HuH-7 (cell line): ENCODE data around the gene SYT17.

Experiments used
- DNase-seq: peaks from one replicate; pipeline ENCODE4 v3.0.0; 2011; ENCODE audit warnings: low spot score

The SYT17 gene

DNA sequence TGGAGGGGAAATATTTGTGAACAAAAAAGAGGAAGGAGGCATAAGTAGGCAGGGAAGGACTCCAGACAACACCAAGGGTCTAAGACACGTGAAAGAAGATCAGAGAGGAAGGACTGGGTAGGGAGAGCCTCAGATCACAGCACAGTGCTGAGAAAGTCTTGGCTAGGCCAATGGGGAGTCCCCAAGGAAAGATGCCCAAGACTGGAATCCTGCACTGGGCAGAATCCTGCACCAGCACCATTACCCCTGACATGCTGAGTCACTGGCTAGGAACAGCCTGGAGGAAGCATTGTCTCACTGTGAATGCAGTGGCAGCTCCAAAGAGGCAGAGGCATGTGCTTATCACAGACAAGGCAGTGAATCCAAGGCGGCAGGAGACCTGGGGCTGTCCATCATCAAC lies 136.7 kb downstream of the SYT17 start:
- no peak for DNase-seq

DNA sequence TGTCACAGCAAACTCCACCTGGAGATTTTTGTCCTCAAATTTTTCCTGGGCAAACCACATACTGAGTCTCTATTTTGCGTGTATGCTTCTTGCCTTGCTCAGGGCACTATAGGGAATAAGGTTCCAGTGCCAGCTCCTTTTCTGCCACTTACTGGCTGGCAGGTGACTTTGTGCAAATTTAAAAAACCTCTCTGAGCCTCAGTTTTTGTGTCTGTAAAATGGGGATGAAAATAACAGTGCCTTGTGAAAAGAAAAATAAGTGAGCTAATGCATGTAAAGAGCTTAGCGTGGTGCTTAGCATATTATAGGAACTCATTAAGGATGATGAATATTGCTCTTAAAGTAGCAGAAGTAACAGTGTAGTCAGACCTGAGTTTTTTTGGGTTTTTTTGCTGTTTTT lies 137.4 kb downstream of the SYT17 start:
- DNase-seq = no peak

DNA sequence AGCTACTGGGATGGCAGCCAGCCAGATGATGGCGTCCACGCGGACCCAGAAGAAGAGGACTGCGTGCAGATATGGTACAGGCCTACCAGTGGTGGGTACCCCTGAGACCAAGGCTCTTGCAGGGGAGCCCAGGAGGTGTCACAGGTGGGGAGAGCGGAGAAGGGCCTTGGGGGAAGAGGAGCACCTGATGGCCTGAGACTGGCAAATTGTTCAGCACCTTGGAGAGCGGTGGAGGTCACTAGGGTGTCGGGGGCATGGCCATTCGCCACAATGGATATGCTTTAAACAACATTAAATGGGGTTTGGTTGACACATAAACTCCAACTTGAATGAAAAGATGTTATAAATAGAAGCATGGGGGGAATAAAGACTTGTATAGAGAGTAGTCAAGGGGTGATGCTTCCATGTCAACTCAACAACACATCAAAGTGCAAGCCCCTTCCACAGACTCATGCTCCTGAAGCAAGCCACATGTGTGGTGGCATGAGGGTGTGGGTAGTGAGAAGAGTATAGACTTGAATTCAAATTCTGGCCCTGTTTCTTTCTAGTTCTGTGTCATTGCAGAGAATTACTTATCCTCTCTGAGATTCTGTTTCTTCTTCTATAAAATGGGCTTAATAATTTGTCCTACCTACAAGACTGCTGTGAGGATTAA lies 139.7 kb downstream of the SYT17 start:
- peak; percentile 44 for DNase-seq

DNA sequence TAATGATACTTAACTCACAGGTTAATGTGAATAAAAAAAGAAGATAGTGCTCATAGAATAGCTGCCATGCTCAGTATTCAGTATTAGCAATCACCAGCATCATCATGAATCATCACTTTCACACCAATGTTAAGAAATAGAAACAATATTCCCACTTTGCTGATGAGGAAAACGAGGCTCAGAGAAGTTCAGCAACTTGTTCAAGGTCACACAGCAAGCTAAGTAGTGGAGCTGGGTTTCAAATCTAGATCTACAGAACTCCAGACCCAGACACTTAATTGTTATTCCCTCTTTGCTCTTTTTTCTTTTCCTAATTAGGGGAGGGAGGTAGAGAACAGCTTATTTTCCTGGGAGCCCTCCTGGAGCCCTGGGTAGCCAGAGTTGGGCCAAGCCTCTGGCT lies 140.4 kb downstream of the SYT17 start:
- no peak for DNase-seq

DNA sequence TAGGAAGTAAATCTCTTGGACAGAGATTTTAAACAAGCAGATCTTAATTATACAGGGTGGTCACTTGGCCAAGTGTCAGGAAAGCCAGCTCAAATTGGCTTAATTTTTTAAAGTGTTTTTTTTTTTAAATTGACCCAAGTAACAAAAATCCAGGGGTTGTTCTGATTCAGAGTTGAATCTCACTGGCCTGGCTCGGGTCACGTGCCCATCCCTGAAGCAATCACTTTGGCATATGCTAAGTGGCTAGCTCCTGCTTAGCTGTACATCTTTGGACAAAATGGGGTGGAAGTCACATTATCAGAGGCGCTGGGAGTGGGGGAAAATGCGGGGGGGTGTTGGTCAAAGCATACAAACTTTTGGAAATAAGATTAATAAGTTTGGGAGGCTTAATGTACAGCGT lies 141.1 kb downstream of the SYT17 start:
- DNase-seq = no peak

DNA sequence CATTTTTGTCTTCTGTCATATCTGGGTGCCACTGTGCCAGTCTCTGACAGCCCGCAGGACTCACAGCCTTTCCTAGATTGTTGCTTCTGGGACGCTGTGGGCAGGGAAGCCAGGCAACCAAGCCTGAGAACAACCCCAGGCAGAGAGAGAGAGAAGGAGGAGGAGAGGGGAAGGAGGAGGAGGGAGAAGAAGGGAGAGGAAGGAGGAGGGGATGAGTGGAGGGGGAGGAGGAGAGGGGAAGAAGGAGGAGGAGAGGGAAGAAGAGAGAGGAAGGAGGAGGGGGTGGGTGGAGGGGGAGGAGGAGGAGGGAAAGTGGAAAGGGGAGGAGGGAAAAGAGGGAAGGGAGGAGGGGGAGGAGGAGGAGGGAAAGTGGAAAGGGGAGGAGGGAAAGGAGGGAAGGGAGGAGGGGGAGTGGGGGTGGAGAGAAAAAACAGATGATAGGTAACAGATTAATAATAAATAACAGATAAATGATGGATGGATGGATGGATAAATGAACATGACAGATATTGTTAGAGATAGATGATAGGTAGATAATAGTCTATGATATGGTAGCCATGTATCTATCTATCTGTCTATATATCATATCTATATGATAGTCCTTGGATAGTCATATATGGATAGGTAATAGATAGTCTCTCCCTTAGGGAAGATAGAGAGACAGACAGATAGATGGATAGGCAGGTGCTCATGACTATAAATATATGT lies 146.8 kb downstream of the SYT17 start:
- DNase-seq = no peak

DNA sequence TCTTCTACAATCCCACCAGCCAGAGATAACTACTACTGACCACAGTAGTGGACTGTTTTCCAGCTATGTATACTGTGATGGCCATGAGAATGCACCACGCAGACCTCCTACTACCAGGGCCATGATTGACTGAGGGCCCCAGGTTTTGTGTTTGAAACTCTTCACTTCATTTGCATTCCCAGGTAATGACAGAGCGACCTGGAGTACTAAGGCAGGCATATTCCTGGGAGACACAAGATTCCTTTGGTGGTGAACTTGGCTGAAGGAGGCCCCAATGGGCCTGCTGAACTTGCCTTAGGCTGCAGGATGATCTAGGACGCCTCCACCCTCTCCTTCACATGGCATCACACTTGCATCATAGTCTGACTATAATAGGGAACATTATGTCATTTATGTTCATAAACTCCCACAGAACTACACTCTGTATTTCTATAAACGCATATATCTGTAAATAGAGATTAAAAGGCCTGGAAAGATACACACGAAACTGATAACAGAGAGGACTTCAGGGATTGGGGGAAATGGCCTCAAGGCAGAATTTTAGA lies 147.9 kb downstream of the SYT17 start:
- DNase-seq = no peak

DNA sequence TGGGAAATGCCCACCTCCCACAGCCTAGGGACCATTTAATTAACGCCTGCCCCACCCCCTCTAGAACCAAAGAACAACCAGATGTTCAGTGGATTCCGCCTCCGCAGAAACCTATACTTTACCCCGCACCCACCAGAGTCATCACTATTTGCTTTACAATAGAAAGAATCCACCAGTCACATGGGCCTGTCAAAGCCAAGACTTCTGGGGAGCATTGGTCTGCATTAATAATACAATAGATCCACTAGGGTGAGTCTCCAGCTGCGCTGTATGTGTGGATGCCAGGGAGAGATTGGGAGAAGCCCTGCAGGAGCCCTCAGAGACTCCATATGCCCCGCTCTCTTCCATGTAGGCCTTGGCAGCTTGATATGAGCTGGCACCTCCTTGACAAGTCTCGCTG lies 148.8 kb downstream of the SYT17 start:
- DNase-seq = no peak
